HG03439 (cell line): ENCODE data around the gene ATP13A1.
"Not testable (repeated sequence)": the region's sequence is repeated elsewhere in the genome, so short reads cannot be mapped to it uniquely, and the experiment has no call there.

Source experiments
- ATAC-seq: cut with Tn5 transposase; IDR thresholded peaks from one replicate; pipeline ENCODE4 v1.9.1; 2021; ENCODE audit warnings: mild to moderate bottlenecking, moderate library complexity; ENCODE audit not compliant: unreplicated experiment

ATP13A1 gene

DNA sequence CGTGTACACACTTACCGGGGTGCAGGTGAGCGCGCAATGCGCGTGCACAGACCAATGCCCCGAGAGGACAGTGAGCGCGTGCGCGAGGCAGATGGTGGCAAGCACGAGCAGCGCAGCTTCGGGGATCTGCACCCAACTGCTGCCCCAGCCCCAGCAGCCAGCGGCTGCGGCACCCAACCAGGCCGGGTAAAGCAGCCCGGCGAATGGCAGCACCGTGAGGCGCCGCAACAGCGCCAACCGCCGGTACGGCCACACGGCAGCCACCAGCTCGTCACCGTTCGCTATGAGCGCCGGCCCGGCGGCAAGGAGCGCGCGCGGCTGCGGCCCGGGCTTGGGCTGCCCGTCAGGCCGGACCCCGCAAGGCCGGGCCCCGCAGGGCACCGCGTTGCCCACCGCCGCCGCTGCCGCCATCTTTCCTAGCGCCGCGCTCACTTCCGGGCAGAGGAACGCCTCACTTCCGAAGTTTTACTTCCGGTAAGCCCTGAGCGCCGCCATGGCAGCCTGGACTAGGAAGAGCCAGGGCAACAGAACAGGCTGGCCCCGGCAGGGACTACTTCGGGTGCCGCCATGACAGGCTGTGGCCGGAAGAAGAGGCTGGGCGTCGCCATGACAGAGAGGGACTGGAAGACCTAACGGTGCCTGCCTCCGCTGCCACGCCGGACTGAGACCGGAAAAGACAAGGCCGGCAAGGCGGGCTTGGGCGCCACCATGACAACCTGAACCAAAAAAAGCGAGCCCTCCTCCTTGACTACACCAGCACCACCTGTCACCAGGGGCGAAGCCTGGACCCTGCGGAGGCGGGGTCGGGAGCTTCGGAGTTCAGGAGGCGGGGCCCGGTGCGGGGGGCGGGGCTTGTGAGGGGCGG lies at the start of gene ATP13A1:
Gene ATP13A1, minus strand, starts transcription at position 421 of the 865 bp plus-strand sequence. Its CDS starts 10 bp downstream, at position 411.
- peak; percentile 57 for ATAC-seq

DNA sequence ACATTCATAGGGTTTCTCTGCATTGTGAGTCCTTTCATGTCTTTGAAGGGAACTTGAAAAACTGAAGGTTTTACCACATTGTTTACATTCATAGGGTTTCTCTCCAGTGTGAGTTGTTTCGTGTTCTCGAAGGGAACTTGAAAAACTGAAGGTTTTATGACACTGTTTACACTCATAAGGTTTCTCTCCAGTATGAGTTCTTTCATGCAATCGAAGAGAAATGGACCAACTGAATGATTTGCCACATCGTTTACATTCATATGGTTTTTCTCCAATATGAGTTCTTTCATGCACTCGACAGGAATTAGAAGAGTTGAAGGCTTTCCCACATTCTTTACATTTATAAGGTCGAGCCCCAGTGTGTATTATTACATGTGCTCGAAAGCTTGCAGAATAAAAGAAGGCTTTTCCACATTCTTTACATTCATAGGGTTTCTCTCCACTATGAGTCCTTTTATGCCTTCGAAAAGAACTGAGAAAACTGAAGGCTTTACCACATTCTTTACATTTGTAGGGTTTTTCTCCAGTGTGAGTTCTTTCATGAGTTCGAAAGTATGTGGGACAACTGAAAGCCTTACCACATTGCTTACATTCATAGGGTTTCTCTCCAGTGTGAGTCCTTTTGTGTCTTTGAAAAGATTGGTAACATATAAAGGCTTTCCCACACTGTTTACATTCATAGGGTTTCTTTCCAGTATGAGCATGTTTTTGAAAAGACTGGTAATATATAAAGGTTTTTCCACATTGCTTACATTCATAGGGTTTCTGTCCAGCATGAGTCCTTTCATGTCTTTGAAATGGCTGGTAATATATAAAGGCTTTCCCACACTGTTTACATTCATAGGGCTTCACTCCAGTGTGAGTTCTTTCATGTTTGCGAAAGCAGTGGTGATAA lies 48.7 kb upstream of the ATP13A1 start:
- ATAC-seq = no peak

DNA sequence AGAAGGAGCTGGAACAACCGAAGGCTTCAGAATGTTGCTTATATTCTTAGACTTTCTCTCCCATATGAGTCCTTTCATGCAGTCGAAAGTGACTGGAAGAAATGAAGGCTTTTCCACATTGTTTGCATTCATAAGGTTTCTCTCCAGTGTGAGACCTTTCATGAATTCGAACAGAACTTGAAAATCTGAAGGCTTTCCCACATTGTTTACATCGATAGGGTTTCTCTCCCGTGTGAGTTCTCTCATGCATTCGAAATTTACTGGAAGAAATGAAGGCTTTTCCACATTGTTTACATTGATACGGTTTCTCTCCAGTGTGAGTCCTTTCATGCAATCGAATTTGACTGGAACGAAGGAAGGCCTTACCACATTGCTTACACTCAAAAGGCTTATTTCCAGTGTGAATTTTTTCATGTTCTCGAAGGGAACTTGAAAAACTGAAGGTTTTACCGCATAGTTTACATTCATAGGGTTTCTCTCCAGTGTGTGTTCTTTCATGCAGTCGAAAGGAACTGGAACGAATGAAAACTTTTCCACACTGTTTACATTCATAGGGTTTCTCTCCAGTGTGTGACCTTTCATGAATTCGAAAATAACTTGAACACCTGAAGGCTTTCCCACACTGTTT lies 47.9 kb upstream of the ATP13A1 start:
- ATAC-seq = no peak

DNA sequence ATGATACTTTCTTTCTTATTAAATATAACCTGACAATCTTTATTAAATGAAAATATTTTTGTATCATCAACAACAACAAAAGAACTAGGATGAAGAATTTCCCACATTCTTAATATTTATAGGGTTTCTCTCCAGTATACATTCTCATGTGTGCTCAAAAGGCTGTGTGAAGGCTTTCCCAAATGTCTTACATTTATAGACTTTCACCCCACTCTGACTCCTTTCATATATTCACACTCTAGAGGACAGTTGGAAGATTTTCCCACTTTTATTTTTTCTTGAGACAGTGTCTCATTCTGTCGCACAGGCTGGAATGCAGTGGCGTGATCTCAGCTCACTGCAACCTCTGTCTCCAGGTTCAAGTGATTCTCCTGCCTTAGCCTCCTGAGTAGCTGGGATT lies 47.0 kb upstream of the ATP13A1 start:
- no peak for ATAC-seq

DNA sequence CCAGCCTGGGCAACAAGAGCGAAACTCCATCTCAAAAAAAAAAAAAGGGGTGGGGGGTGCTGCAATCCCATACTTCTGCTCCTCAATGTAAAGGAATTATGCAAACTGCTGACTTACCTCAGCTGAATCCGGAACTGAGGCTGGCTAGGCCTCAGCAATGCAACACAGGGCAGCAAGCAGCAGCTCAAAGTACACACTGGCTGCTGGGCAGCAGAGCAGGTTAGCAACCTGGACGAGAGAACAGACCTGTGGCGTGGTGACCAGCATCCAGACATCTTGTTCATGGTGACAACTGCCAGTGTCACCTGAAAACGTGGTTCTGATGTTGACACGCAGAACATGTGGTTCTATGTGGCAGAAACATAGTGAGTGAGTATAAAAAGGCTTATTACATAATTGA lies 41.4 kb upstream of the ATP13A1 start:
- ATAC-seq = no peak

DNA sequence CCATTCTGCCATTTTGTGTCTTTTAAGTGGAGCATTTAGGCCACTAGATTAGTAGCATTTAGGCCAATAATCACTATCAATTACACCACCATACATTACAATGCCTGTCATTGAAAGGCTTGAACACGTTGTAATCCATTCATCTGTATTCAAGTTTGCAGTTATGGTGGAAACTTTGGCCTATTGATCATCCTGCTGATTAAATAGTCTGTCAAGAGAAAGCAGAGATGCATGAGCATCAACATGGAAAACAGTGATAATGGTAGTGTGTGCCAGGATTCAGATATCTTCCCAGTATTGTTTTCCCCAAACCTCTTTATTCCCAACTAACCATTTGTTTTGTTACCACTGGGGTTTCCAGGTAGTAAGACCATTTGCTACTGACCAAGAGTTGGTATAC lies 37.0 kb upstream of the ATP13A1 start:
- ATAC-seq = not testable (repeated sequence)

DNA sequence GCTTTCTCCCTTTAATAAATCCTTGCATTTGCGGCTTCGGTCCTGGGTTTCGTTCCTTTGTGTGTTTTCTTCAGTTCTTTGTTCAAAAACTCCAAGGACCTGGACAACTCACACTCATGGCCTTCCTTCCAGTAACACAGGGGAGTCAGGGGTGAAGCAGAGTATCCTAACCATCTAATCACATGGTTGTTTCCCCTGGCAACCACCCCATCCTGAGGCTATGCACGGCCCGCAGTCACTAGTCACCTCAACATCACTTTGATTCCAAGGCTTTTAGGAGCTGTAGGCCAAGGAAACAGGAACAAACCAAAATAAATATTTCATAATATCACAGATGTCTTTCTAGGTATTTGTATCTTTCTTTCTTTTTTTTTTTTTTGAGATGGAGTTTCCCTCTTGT lies 34.1 kb upstream of the ATP13A1 start:
- no peak for ATAC-seq

DNA sequence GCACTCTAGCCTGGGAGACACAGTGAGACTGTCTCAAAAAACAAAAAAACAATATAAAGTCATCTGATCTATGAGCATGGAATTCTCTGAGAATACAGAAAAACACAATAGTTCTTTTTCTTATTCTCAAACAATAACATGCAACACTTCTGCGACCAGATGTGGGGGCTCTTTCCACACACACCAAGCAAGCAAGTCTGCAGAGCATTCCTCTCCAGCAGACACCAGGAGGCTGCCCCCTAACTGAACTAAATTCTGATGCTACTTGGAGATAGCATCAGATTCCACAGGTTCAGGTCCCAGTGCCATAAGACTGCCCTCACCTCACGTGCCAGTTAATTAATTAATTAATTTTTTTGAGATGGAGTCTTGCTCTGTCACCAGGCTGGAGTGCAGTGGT lies 32.9 kb upstream of the ATP13A1 start:
- no peak for ATAC-seq

DNA sequence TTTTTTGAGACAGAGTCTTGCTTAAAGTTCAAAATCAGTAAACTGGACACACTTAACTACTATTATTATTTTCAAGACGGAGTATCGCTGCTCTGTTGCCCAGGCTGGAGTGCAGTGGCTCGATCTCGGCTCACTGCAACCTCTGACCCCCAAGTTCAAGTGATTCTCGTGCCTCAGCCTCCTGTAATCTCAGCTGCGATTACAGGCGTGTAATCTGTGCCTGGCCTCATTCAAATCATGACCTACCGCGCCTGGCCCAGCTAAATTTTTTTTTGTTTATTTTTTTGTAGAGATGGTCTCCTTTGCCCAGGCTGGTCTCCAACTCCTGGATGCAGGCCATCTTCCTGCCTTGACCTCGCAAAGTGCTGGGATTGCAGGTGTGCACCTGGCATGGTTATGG lies 28.2 kb upstream of the ATP13A1 start:
- no peak for ATAC-seq

DNA sequence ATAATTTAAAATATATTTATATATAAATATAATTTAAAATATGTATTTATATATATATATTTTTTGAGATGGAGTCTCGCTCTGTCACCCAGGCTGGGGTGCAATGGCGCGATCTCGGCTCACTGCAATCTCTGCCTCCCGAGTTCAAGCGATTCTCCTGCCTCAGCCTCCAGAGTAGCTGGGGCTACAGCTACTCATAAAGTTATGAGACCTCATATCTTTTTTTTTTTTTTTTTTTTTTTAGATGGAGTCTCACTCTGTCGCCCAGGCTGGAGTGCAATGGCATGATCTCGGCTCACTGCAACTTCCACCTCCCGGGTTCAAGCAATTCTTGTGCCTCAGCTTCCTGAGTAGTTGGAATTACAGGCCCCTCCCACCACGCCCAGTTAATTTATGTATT lies 25.5 kb upstream of the ATP13A1 start:
- not testable (repeated sequence) for ATAC-seq

DNA sequence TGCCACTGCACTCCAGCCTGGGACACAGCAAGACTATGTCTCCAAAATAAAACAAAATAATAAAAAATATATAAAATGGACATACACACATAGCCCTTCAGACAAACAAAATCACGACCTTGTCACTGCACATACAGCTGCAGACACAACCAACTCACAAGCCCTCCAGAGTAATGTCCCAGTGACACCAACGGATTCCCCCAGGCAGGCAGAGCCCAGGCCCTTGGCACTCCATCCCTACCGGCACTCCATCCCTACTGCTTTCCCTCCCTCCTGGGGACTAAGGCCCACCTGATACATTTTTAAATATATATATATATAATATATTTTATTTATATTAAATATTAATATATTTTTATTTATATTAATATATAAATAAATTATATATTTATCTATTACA lies 23.6 kb upstream of the ATP13A1 start:
- no peak for ATAC-seq

DNA sequence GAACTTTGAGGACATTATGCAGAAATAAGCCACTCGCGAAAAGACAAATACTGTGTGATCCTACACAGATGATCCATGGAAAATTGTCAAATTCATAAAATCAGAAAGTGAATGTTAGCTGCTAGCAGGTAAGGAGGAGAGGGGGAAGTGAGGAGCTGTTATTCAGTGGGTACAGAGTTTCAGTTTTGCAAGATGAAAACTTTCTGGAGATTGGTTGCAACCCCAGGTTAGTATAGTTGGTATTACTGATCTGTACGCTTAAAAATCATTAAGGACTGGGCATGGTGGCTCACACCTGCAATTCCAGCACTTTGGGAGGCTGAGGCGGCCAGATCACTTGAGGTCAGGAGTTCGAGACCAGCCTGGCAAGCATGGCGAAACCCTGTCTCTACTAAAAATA lies 23.1 kb upstream of the ATP13A1 start:
- ATAC-seq = no peak

DNA sequence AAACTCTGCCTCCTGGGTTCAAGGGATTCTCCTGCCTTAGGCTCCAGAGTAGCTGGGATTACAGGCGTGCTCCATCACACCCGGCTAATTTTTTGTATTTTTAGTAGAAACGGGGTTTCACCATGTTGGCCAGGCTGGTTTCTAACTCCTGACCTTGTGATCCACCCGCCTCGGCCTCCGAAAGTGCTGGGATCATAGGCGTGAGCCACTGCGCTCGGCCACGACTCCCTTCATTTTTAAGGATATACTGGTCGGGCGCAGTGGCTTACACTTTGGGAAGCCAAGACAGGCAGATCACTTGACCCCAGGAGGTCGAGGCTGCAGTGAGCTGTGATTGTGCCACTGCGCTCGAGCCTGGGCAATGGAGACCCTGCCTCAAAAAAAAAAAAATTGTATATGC lies 22.6 kb upstream of the ATP13A1 start:
- not testable (repeated sequence) for ATAC-seq

DNA sequence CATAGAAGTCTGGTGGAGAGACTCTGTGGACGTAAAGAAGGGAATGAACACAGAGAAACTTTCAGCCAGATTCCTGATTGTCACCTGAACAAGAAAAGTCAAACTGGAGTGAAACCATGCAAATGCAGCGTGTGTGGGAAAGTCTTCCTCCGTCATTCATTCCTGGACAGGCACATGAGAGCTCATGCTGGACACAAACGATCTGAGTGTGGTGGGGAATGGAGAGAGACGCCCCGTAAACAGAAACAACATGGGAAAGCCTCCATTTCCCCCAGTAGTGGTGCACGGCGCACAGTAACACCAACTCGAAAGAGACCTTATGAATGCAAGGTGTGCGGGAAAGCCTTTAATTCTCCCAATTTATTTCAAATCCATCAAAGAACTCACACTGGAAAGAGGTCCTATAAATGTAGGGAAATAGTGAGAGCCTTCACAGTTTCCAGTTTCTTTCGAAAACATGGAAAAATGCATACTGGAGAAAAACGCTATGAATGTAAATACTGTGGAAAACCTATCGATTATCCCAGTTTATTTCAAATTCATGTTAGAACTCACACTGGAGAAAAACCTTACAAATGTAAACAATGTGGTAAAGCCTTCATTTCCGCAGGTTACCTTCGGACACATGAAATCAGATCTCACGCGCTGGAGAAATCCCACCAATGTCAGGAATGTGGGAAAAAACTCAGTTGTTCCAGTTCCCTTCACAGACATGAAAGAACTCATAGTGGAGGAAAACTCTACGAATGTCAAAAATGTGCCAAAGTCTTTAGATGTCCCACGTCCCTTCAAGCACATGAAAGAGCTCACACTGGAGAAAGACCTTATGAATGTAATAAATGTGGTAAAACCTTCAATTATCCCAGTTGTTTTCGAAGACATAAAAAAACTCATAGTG lies 15.9 kb upstream of the ATP13A1 start:
- no peak for ATAC-seq

DNA sequence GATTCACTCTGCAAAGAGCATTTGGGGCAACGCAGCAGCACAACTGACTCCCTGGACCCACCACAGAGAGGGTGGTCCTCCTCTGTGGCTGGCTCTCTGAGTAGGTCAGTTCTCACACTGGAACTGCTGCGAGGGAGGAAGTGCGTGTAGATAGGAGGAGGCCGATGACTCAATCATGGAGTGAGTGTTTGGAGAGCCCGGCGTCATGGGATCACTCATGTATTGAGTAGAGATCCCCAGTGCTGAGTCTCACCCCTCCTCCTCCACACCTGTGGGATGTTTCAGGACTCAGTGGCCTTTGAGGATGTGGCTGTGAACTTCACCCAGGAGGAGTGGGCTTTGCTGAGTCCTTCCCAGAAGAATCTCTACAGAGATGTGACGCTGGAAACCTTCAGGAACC lies 14.1 kb upstream of the ATP13A1 start:
- ATAC-seq = no peak

DNA sequence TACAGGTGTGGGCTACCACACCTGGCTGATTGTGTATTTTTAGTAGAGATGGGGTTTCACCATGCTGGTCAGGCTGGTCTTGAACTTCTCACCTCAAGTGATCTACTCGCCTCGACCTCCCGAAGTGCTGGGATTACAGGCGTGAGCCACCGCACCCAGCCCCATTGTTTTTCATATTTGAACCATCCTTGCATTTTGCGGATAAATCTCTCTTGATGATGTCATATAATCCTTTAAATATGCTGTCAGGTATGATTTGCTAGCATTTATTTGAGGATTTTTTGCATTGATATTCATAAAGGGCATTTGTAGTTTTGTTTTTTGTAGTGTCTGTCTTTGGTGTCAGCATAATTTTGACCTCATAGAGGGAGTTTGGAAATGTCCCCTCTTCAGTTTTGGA lies 10.8 kb upstream of the ATP13A1 start:
- no peak for ATAC-seq

DNA sequence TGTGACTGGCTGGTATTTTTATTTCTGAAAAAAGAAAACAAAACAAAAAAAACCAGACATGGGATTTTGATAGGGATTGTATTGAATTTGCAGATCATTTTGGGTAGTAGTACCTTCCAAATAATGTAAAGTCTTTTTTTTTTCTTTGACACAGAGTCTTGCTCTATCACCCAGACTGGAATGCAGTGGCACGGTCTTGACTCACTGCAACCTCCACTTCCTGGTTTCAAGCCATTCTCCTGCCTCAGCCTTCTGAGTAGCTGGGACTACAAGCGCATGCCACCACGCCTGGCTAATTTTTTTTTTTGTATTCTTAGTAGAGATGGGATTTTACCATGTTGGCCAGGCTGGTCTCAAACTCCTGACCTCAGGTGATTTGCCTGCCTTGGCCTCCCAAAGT lies 9.3 kb upstream of the ATP13A1 start:
- no peak for ATAC-seq

DNA sequence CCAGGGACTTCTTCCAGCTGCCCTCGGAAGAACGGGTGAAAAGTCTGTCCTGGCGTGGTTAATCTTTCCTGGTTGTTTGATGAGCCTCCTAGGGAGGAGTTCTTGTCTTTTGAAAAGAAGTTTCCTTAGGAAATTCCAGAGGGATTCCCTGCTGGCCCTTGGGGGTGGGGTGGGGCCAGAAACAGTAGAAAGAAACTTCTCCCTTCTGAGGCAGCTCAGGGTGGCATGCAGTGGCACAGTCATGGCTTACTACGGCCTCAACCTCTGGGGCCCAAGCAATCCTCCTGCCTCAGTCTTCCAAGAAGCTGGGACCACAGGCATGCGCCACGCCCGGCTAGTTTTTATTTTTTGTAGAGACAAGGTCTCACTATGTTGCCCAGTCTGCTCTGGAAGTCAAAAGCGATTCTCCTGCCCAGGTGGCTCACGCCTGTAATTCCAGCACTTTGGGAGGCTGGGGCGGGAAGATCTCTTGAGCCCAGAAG lies 6.6 kb upstream of the ATP13A1 start:
- ATAC-seq = no peak

DNA sequence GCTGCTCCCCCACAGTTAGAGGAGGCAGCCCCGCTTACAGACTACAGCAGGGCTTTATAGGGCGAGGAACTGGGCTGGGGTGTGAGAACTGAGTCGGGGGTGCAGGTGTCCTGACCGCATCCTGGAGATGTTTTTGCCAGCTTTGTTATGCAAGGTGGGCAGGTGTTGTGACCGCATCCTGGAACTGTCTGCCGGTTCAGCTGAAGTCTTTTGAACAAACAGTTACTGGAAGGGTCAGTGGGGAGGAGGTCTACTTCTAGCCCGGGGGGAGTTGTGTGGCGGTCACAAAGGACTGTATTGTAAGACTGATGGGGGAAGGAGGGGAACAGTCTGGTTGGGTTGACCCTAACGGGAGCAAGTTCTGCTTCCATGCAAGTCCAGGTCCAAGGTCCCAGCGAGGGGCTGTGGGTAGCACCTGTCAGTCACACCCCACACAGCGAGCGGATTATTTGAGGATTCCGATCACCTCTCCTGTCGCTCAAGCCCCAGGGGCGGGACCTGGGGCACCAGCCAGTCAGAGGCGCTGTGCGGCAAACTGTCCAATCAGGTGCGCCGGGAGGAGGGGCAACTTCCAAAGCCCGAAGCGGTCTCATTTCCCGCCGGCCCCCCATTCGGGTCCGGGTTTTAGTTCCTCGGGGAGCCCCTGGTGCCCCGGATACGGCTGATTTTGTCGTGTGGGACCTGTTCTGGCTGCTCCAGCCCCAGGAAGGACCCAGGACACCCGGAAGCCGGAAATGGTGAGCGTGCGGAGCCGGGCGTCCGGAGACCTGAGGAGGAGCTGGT lies 4.9 kb upstream of the ATP13A1 start, which contains the start of gene ZNF101:
Gene ZNF101, plus strand, starts transcription at position 610 of the 783 bp plus-strand sequence. Its CDS starts 125 bp downstream, at position 735.
- peak; percentile 69 for ATAC-seq
